IPS-18c (cell line): ENCODE data around the gene NUP37.

ENCODE experiments used
- H3K4me3 ChIP-seq: 2 replicates; pipeline ENCODE4 v1.7.0; 2013; ENCODE audit warnings: low read depth, mild to moderate bottlenecking, low read length, moderate library complexity; ENCODE audit not compliant: insufficient read depth
- H3K9me3 ChIP-seq: one replicate; pipeline ENCODE4 v1.6.1; 2013; ENCODE audit warnings: mild to moderate bottlenecking, low read length, moderate library complexity; ENCODE audit not compliant: control insufficient read depth, insufficient read depth

The NUP37 gene

DNA sequence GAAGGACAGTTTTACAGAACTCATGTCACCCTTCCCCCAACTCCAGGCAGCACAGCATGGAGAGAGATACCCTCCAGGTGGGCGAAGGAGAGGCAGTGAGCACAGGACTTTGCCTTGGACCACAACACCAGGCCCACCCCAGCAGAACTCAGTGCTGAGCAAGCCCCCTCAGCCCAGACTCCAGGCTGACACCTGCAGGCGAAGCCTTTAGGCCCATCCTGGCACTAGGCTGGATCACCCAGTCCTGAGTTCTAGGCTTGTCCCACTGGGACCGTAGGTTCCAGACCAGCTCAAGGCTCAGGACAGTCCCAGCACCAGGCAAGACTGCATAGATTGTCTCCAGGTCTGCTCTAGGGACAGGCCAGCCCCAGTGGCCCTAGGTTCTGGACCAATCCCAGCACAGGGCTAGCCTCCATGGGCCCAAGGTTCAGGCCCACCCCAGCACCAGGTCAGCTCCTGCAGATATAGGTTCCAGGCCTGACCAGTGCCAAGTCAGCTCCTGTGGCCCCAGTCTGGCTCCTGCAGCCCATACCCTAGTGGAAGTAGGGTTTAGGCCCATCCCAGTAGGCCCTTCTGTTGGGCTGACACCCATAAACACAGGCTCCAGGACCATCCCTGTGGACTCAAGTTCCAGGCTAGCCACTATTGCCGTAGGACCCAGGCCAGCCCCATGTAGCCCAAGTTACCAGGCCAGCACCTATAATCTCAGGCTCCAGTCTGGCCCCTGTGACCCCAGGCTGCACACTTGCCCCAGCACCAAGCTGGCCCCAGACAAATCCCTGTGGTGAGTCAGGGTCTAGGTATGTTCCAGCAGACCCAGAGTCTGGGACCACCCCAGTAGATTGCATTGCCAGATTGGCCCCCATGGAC, 67.5 kb downstream of the NUP37 start:
- no peaks in the 10 kb centered on the region for H3K9me3 ChIP-seq
- H3K4me3 ChIP-seq = no peak overlapping the region

DNA sequence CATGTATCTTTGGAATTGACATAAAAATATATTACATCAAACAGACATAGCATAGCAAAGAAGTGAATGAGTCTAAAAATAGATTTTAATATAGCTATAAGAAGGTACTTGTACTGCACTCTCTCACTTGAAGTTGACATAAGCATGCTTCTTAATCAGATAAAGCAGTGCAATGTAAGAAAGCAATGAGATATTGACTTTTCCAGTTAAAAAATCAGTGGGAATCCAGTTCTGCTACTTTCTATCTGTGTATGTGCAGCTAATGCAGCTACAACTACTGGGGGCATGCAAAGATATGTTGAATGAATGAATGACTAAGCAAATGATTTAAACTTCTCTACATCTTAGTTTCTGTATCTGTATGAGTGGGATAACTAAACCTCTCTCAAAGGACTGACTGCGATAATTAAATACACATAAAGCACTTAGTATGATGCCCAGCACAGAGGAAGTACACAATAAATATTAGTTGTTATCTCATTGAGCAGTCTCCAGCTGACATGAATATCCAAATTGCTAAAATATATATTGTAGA, 68.4 kb downstream of the NUP37 start:
- no peaks in the 10 kb centered on the region for H3K9me3 ChIP-seq
- no peak overlapping the region for H3K4me3 ChIP-seq

- Histone ChIP-seq H3K4me3 (no peak overlapping the region), H3K9me3 (no peaks in the 10 kb centered on the region)
Measured at GRCh38 chr12:102050660-102051430, 69.1 kb downstream of the NUP37 start.

DNA sequence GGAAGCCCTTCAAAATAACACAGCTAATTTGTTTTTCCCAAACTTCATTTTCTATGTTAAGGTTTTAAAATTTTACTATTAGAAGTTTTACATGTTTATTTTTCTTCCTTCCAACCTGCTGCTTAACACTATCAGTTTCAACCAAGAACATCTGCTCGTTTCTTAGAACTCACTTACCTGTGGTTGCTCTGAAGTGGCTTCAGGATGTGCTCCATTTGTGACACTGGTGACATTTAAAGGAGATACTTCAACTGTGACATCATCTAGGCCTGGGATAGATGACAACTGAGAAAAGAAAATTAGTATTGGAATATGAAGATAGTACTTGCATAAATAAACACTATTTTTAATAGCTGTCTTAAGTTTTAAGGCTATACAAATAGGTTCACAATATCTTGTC, 76.0 kb downstream of the NUP37 start:
- no peaks in the 10 kb centered on the region for H3K9me3 ChIP-seq
- no peak overlapping the region for H3K4me3 ChIP-seq

GRCh38 chr12:102033991-102034745, 85.7 kb downstream of the NUP37 start:
- H3K4me3 ChIP-seq = no peak overlapping the region
- H3K9me3 ChIP-seq = no peaks in the 10 kb centered on the region

- Histone ChIP-seq H3K4me3 (no peak overlapping the region), H3K9me3 (no peaks in the 10 kb centered on the region)
Measured at GRCh38 chr12:102031852-102032251, 88.1 kb downstream of the NUP37 start.

DNA sequence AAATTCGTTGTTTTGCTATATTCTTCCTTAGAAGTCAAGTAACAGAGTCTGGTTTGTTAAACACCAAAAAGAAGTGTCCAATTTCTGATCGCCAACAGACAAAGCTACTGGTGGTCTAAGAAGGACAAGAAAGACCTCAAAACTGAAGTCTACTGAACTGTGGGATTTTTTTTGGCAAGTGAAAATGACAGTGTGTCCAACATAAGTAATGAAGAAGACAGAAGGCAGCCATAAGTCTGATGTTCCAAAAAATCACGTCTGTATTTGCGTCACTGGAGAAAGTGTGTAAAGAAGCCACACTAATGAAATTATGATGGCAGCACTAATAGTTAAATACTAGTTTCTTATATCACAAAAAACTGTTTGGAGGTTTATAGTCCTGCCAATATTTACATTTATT, 90.8 kb downstream of the NUP37 start:
- no peaks in the 10 kb centered on the region for H3K9me3 ChIP-seq
- H3K4me3 ChIP-seq = no peak overlapping the region

- no peaks in the 10 kb centered on the region for H3K9me3 ChIP-seq
- H3K4me3 ChIP-seq = no peak overlapping the region
Measured at GRCh38 chr12:102026728-102027127, 93.2 kb downstream of the NUP37 start.

DNA sequence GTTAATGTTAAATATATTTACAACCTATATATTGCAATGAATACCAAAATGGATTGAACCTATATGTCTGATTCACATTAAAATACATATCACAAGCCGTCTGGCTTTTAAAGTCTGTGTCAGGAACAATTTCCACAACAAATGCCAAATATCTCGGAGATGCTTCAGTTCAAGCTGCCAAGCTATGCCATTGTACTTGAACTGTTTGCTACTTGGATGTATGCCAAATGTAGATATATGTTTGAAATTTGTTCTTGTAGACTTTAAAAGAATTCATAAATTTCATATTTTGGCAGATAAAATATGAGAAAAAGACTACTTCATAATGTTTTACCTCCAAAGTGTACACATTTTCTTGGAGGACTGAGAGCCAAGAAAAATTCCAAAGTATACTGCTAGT, 95.1 kb downstream of the NUP37 start:
- no peaks in the 10 kb centered on the region for H3K9me3 ChIP-seq
- H3K4me3 ChIP-seq = no peak overlapping the region

DNA sequence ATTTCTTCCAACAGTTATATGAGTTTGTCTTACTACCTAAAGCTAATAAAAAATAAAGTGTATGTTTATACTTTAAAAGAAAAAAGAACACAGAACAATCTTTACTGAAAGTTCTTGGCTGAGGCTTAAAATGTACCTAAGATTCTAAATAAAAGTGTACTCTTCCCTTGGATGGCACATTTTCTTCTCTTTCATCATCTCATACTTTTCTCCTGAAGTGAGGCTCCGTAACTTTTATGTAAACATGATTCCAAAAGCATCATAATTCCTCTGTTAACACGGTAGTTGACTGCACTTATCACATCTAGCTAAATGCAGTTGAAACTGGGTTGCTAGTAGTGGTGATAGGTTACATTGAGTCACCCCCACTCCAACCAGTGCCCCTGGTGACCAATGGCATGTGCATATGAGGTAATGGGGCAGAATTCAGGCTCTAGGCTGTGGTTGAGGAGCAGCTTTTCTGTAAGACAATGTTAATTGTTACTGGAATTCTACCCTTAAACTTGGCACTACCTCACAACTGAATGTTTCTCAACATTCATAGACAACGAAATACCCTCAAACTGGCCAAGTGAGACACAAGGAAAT, 96.5 kb downstream of the NUP37 start:
- Histone ChIP-seq H3K9me3 (no peaks in the 10 kb centered on the region), H3K4me3 (no peak overlapping the region)
